Smooth muscle cell (in vitro differentiated cells): Measurements from ENCODE around the gene RNF123. TPM values are rescaled to one million over a fixed set of nuclear protein-coding genes. Genes with fewer than 3 reads are reported as not detected.

Experiments
- DNase-seq: peaks from one replicate; lab custom pipeline; 2025; ENCODE audit not compliant: unreplicated experiment; lab: John Stamatoyannopoulos, UW
- H2AFZ ChIP-seq: fragments of 200-600 bp; sonication (generic); 2 replicates; pipeline ENCODE4 v1.6.0; 2016; ENCODE audit warnings: antibody characterized with exemption, low read depth, mild to moderate bottlenecking
- H3F3A ChIP-seq: fragments of 200-600 bp; sonication (generic); 2 replicates; pipeline ENCODE4 v1.6.0; 2017; ENCODE audit warnings: antibody characterized with exemption, low read depth
- H3K27ac ChIP-seq: fragments of 200-600 bp; sonication (generic); 2 replicates; pipeline ENCODE4 v1.5.1; 2016; ENCODE audit warnings: low read depth, mild to moderate bottlenecking
- H3K27me3 ChIP-seq: fragments of 200-600 bp; sonication (generic); 2 replicates; pipeline ENCODE4 v1.6.1; 2016; ENCODE audit warnings: low read depth, mild to moderate bottlenecking
- H3K36me3 ChIP-seq: fragments of 200-600 bp; sonication (generic); 2 replicates; pipeline ENCODE4 v1.5.1; 2016; ENCODE audit warnings: low read depth
- H3K4me1 ChIP-seq: fragments of 200-600 bp; sonication (generic); 2 replicates; pipeline ENCODE4 v1.5.1; 2016; ENCODE audit warnings: low read depth
- H3K4me2 ChIP-seq: fragments of 200-600 bp; sonication (generic); 2 replicates; pipeline ENCODE4 v1.6.0; 2016; ENCODE audit warnings: mild to moderate bottlenecking
- H3K4me3 ChIP-seq: fragments of 200-600 bp; sonication (generic); 2 replicates; pipeline ENCODE4 v1.5.1; 2016; ENCODE audit warnings: mild to moderate bottlenecking
- H3K79me2 ChIP-seq: fragments of 200-600 bp; sonication (generic); 2 replicates; pipeline ENCODE4 v1.6.0; 2016; ENCODE audit warnings: low read depth, mild to moderate bottlenecking
- H3K9ac ChIP-seq: fragments of 200-600 bp; sonication (generic); 2 replicates; pipeline ENCODE4 v1.6.0; 2016; ENCODE audit warnings: low read depth
- H3K9me3 ChIP-seq: fragments of 200-600 bp; sonication (generic); replicated peaks from 2 replicates; pipeline ENCODE4 v1.5.1; 2016; ENCODE audit warnings: low read depth
- H4K20me1 ChIP-seq: fragments of 200-600 bp; sonication (generic); 2 replicates; pipeline ENCODE4 v1.6.0; 2016; ENCODE audit warnings: low read depth
- WGBS: methylation state at CpG from one replicate; pipeline ENCODE4 v1.1.7; 2016; ENCODE audit warnings: low lambda C conversion rate; 5-methylcytosine and 5-hydroxymethylcytosine counted together
- polyA plus RNA-seq: library from polyadenylated mRNA; unstranded; fragments of >200 nt; fragmentation: Nextera tagmentation; extraction: Ambion mirVana; gene quantifications from 2 replicates; pipeline ENCODE4 v1.2.1, GENCODE V29; 2016
- total RNA-seq: library from RNA; depleted of rRNA; stranded (reverse); fragments of >200 nt; gene quantifications from 2 replicates; pipeline ENCODE4 v1.2.3, GENCODE V29; 2014
- TF ChIP-seq, protein P1 (sequence below): fragments of 200-600 bp; sonication (generic); IDR thresholded peaks from 2 replicates; pipeline ENCODE4 v1.5.1; 2017; ENCODE audit warnings: borderline replicate concordance, mild to moderate bottlenecking, antibody characterized with exemption; ENCODE audit not compliant: insufficient read depth, poor library complexity, severe bottlenecking

RNF123 gene
- total and polyA plus RNA-seq, 2 experiments from 2014 or later, result 15.8 to 23.9 TPM

DNA sequence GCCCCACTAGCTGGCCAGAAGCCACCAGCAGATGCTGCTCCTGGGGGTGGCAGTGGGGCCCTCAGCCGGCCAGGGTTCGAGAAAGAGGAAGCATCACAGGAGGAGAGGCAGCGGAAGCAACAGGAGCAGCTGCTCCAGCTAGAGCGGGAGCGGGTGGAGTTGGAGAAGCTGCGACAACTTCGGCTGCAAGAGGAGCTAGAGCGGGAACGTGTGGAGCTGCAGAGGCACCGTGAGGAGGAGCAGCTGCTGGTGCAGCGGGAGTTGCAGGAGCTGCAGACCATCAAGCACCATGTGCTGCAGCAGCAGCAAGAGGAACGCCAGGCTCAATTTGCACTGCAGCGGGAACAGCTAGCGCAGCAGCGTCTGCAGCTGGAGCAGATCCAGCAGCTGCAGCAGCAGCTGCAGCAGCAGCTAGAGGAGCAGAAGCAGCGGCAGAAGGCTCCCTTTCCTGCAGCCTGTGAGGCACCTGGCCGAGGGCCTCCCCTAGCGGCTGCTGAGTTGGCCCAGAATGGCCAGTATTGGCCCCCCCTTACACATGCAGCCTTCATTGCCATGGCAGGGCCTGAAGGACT is 32.7 kb upstream of the RNF123 start:
- DNase-seq, result no peak
- Histone ChIP-seq H3K4me3 (no peak overlapping the region), H3K9me3 (no peaks in the 10 kb centered on the region), H3K27ac (no peak overlapping the region), H3K36me3 (no peaks in the 10 kb centered on the region), H3K4me1 (no peaks in the 10 kb centered on the region), H3F3A (no peaks in the 10 kb centered on the region), H4K20me1 (no peaks in the 10 kb centered on the region), H3K79me2 (no peaks in the 10 kb centered on the region), H2AFZ (no peak overlapping the region), H3K4me2 (no peak overlapping the region), H3K9ac (no peak overlapping the region), H3K27me3 (no peaks in the 10 kb centered on the region)
- TF ChIP-seq, protein P1, sequence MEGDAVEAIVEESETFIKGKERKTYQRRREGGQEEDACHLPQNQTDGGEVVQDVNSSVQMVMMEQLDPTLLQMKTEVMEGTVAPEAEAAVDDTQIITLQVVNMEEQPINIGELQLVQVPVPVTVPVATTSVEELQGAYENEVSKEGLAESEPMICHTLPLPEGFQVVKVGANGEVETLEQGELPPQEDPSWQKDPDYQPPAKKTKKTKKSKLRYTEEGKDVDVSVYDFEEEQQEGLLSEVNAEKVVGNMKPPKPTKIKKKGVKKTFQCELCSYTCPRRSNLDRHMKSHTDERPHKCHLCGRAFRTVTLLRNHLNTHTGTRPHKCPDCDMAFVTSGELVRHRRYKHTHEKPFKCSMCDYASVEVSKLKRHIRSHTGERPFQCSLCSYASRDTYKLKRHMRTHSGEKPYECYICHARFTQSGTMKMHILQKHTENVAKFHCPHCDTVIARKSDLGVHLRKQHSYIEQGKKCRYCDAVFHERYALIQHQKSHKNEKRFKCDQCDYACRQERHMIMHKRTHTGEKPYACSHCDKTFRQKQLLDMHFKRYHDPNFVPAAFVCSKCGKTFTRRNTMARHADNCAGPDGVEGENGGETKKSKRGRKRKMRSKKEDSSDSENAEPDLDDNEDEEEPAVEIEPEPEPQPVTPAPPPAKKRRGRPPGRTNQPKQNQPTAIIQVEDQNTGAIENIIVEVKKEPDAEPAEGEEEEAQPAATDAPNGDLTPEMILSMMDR, result no peak
- 93% methylated on average over 18 of the region's 18 CpGs for WGBS

DNA sequence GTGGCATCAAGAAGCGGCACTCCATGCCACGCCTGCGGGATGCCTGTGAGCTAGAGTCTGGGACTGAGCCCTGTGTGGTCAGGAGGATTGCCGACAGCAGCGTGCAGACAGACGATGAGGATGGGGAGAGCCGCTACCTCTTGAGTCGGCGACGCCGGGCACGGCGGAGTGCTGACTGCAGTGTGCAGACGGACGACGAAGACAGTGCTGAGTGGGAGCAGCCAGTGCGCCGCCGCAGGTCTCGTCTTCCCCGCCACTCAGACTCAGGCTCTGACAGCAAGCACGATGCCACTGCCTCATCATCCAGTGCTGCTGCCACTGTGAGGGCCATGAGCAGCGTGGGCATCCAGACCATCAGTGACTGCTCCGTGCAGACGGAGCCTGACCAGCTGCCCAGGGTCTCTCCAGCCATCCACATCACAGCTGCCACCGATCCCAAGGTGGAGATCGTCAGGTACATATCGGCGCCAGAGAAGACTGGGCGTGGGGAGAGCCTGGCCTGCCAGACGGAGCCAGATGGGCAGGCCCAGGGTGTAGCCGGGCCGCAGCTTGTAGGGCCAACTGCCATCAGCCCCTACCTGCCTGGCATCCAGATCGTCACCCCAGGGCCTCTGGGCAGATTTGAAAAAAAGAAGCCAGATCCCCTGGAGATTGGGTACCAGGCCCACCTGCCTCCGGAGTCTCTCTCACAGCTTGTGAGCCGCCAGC is 32.0 kb upstream of the RNF123 start:
- DNase-seq, result no peak
- Histone ChIP-seq H3K4me3 (no peak overlapping the region), H3F3A (no peaks in the 10 kb centered on the region), H3K4me2 (no peak overlapping the region), H3K27me3 (no peaks in the 10 kb centered on the region), H4K20me1 (no peaks in the 10 kb centered on the region), H3K9me3 (no peaks in the 10 kb centered on the region), H3K27ac (no peak overlapping the region), H3K4me1 (no peaks in the 10 kb centered on the region), H3K9ac (no peak overlapping the region), H3K79me2 (no peaks in the 10 kb centered on the region), H2AFZ (no peak overlapping the region), H3K36me3 (no peaks in the 10 kb centered on the region)
- WGBS, result 97% methylated on average over 36 of the region's 36 CpGs
- TF ChIP-seq, protein P1, result no peak

DNA sequence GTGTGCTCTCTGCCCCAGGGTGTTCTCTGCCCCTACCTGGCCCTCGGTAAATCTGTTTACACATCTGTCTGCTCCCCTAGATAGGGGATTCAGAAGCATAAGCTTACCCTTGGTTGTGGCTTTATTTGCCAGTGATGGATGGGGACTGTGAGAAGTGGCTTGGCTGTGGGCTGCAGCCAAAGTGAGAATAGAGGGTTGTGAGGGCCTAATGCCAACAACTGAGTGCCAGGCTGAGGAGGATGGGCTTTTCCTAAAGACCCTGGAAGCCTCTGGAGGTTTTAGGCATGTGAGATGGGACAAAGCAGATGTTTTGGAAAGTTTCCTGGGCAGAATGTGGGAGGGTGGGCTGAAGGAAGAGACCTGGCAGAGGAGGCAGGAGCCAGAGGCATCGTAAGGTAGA is 30.6 kb upstream of the RNF123 start:
- 72% methylated on average over 2 of the region's 2 CpGs for WGBS
- Histone ChIP-seq H4K20me1 (no peaks in the 10 kb centered on the region), H3K79me2 (no peaks in the 10 kb centered on the region), H3K9me3 (no peaks in the 10 kb centered on the region), H2AFZ (no peak overlapping the region), H3K27ac (no peak overlapping the region), H3K4me3 (no peak overlapping the region), H3K9ac (no peak overlapping the region), H3K27me3 (no peaks in the 10 kb centered on the region), H3K4me1 (no peaks in the 10 kb centered on the region), H3K36me3 (no peaks in the 10 kb centered on the region), H3F3A (no peaks in the 10 kb centered on the region), H3K4me2 (no peak overlapping the region)
- TF ChIP-seq, protein P1, result no peak
- DNase-seq, result no peak

DNA sequence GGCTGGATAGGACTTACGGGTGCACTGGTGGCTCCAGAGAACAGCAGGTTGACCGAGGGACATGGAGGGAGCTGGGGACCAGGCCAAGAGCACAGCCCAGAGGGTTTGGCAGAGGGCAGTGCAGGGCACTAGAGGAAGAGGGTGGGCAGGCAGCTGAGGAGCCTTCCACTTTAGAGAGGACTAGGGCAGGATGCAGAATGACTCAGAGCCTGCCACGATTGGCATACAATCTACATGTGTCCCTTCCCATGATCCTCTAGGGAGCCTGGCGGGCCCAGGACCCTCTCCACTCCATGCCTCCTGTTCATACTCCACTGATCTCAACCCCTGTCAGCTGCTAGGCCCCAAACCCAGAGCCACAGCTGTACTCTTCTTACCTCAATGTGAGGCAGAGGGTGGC is 29.6 kb upstream of the RNF123 start:
- Histone ChIP-seq H3F3A (no peaks in the 10 kb centered on the region), H3K79me2 (no peaks in the 10 kb centered on the region), H3K27ac (no peak overlapping the region), H3K4me2 (no peak overlapping the region), H3K9me3 (no peaks in the 10 kb centered on the region), H2AFZ (no peak overlapping the region), H3K9ac (no peak overlapping the region), H3K27me3 (no peaks in the 10 kb centered on the region), H3K4me1 (no peaks in the 10 kb centered on the region), H4K20me1 (no peaks in the 10 kb centered on the region), H3K36me3 (no peaks in the 10 kb centered on the region), H3K4me3 (no peak overlapping the region)
- DNase-seq, result no peak
- 88% methylated on average over 4 of the region's 4 CpGs for WGBS
- TF ChIP-seq, protein P1, result no peak
